Fibroblast of skin of left quadriceps (primary cell): ENCODE measurements around the gene GNGT2.
"Not testable (repeated sequence)": the region's sequence is repeated elsewhere in the genome, so short reads cannot be mapped to it uniquely, and the experiment has no call there.

Experiments used
- DNase-seq, 2 experiments: peaks; one replicate each; pipeline ENCODE4 v3.0.0-alpha.2; 2013; ENCODE audit warnings: low read depth in 2 of 2

GNGT2 gene

DNA sequence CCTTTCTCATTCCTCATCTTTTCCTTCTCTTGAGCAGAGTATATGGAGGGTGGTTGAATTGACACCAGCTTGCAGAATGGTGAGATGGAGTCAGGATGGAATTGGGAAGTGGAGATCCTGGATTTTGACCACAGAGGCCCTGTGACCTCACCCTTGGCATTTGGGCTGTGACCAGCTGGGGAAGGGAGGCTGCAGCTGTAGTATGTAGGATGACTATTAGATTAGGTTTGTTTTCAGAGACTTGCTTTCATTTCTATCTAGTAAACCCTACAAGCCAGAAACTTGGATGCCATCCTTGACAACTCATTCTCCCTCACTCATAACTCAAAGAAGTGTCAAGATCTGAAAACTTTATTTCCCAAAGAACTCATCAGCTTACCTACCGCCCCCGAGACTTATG lies 5.9 kb downstream of the GNGT2 start:
- DNase-seq = no peak

- no peak for DNase-seq
These were observed 6.6 kb downstream of the GNGT2 start for GRCh38 chr17:49203796-49204195.

DNA sequence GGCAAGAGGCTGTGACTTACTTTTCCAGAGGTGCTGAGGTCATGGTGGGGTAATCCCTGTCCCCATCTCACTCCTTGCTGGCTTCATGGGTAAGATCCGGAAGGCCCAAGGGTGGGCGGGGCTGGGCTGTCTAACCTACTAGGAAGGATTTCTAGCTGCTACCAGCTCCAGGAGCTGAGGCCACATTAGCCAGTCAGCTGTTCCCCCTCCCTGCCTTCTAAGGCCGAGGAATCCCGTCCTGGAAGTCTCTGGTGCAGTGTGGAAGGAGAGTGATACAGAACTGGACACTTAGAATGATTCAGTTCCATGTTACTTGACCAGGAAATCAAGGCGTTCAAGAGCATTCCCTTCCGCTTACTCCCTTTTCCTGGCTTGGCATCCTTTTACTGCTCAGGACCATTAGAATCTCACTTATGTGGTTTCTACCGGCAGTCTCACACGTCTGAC lies 8.9 kb downstream of the GNGT2 start:
- peak; percentile 27 to 28 for DNase-seq

- DNase-seq = no peak
These were observed 9.8 kb downstream of the GNGT2 start for GRCh38 chr17:49200423-49201083.

DNA sequence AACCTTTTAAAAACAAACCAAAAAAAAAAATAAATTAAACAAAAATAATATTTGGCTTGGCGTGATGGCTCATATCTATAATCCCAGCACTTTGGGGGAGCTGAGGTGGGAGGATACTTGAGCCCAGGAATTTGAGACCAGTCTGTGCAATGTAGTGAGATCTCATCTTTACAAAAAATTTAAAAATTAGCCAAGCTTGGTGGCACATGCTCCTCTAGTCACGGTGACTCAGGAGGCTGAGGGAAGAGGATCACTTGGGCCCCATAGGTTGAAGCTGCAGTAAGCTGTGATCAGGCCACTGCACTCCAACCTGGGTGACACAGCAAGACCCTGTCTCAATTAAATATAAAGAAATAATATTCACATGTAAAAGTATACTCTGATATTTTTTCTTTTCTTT lies 12.2 kb downstream of the GNGT2 start:
- no peak for DNase-seq

GRCh38 chr17:49197346-49197998 lies 12.9 kb downstream of the GNGT2 start:
- DNase-seq = no peak

- DNase-seq = no peak
These were observed 13.9 kb downstream of the GNGT2 start for GRCh38 chr17:49196520-49196919.

GRCh38 chr17:49195751-49196150 lies 14.6 kb downstream of the GNGT2 start:
- no peak for DNase-seq

DNA sequence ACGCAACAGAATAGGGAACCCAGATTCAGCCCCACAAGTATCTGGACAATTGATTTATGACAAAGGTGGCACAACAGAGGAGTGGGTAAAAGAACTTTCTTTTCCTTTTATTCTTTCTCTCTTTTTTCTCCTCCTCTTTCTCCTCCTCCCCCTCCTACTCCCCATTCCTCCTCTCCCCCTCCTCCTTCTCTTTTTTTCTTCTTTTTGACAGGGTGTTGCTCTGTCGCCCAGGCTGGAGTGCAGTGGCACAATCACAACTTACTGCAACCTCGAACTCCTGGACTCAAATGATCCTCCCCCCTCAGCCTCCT lies 16.1 kb downstream of the GNGT2 start:
- no peak for DNase-seq

GRCh38 chr17:49193513-49194296 lies 16.7 kb downstream of the GNGT2 start:
- DNase-seq = peak; percentile 32 to 42

DNA sequence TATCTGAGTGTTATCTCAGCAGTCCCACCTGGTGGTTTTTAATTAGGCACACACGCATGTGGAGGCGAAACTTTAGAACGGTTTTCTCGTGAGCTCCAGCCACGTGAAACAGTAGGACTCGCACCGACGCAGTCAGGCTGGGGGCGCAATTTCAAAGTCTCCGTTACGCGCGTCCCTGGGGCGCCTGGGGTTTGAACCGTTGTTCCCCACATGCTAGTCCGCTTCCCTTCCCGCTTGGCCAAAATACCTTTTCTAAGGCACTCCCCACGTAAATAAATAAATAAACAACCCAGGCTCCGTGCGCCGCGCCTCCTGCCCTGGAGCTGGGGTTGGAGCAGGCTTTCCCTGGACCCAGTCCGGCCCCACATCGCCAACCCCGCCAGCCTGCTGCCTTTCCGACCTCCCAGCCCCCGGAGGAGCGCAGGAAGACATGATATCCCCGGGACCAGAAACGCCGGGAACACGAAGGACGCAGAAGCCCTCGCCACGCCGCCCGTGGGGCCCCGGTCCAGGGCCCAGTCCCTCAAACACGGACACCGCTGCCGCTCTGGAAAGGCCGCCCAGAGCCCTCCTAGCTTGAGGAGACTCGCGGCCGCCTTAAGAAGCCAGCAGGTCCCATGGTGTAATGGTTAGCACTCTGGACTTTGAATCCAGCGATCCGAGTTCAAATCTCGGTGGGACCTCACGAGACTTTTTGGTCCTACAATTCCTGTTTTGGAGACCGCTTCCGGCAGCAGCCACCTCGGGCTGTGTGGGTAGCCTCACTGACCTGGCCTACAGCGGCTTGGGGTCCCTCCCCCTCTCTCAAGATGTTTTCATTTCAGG lies 18.2 kb downstream of the GNGT2 start:
- peak; percentile 61 to 65 for DNase-seq

DNA sequence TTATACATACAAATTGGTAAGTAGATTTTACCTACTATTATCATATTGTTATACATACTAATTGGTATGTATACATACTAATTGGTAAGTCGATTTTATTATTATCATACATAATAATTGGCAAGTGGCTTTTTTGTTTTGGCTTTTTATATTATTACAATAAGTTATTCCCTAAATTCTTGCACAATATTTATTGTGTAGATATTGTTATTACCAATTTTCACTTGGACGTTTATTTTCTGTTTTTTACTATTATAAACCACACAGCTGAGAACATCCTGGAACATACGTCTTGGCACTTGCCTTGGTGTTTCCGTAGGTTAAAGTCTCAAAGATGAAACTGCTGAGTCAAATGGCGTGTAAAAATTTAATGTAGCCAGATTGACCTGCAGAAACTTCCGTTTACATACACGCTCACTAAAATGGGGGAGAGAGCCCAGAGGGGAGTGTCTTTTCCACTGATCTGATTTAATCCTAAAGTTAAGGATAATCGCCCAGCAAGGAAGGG lies 18.9 kb downstream of the GNGT2 start:
- no peak for DNase-seq

DNA sequence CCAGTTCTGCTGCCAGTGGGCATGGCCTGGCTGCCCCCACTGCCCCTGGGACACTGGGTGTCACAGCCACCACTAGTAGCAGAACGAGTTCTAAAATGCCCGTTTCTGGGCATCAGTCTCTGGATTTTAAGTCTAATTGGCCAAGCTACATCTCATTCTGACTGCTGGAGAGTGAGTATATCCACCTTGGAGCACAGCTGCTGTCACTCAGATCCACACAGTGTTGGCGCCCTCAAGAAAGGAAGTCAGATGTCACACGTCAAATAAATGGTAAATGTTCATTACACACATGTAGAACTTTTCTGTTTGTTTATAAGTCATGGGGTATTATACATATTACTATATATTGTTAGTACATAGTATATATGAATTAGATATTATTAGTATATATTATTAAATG lies 19.4 kb downstream of the GNGT2 start:
- DNase-seq = no peak

- DNase-seq = no peak
These were observed 23.1 kb downstream of the GNGT2 start for GRCh38 chr17:49187301-49187700.

DNA sequence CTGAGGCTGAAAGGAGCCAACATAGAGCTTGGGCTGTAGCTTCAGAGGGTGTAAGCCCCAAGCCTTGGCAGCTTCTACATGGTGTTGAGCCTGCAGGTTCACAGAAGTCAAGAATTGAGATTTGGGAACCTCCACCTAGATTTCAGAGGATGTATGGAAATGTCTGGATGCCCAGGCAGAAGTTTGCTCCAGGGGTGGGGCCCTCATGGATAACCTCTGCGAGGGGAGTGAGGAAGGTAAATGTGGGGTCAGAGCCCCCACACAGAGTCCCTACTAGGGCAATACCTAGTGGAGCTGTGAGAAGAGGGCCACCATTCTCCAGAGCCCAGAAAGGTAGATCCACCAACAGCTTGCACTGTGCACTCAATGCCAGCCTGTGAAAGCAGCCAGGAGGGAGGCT lies 25.0 kb downstream of the GNGT2 start:
- DNase-seq = not testable (repeated sequence)

DNA sequence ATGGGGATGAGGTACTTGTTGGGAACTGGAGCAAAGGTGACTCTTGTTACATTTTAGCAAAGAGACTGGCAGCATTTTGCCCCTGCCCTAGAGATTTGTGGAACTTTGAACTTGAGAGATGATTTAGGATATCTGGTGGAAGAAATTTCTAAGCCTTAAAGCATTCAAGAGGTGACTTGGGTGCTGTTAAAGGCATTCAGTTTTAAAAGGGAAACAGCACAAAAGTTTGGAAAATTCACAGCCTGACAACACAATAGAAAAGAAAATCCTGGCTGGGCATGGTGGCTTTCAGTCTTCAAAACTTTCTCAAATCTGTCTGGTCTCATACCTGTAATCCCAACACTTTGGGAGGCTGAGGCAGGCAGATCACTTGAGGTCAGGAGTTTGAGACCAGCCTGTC lies 25.9 kb downstream of the GNGT2 start:
- not testable (repeated sequence) for DNase-seq

- no peak for DNase-seq
These were observed 26.6 kb downstream of the GNGT2 start for GRCh38 chr17:49183801-49184200.

- DNase-seq = no peak
These were observed 27.0 kb downstream of the GNGT2 start for GRCh38 chr17:49183341-49183740.

GRCh38 chr17:49180998-49181635 lies 29.3 kb downstream of the GNGT2 start:
- no peak for DNase-seq

DNA sequence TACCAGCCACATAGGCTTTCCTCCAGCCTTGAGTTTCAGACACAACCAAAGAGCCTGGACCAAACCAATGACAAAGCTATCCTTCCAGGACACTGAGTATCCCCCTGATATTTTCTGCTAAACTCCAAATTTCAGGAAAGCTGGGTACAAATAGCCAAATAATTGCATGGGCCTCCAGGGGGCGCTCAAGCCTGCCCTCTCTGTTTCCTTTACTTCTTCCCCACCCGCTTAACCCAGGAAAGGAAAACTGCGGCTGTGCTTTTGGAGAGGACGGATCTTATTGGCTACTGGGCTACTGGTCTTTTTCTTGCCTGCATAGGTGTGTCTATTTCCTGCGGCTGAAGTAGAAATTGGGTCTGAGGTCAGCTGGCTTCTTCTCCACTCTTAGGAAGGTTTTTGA lies 30.1 kb downstream of the GNGT2 start:
- DNase-seq = peak; percentile 19 to 21

DNA sequence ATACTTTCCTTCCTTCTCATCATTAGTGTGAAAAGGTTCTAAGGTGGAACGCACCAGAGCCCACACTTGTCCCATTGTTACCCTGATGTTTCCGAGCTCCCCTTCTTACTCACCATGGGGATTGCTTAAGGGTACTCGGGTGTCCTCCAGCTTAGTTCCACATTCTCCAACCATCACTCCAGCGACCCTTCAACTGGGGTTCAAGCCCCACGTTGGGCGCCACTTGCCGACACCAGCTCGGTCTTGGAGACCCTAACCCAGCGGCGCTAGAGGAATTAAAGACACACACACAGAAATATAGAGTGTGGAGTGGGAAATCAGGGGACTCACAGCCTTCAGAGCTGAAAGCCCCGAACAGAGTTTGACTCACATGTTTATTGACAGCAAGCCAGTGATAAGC lies 34.4 kb downstream of the GNGT2 start:
- DNase-seq = not testable (repeated sequence)
